Measurements from ENCODE around the gene HOXC9. TPM values are rescaled to one million over a fixed set of nuclear protein-coding genes. Genes with fewer than 3 reads are reported as not detected.

HOXC9 gene
- total and polyA plus RNA-seq, 2 of the 4 experiments (the other 2 are of a cell fraction) = 0.26 TPM; not detected in 1

GRCh38 chr12:53976172-53976822 is 23.7 kb upstream of the HOXC9 start:
- Histone ChIP-seq H3K4me1 (ENCODE audit: control insufficient read depth, insufficient read depth, low read length) (peaks cover 2% of the 10 kb centered on the region; the same call in 1 of the 2 replicates), H3K9ac (ENCODE audit: low read depth, low read length) (no peak overlapping the region), H2BK120ac (ENCODE audit: low read depth, low read length) (no peak overlapping the region), H3K4ac (ENCODE audit: low read depth, low read length) (no peak overlapping the region), H2BK15ac (ENCODE audit: low read depth, low read length) (no peak overlapping the region), H3K27ac (ENCODE audit: insufficient read depth, low read length) (no peak overlapping the region), H3K27me3 (ENCODE audit: control insufficient read depth, insufficient read depth, low read length) (peaks cover 95% of the 10 kb centered on the region), H2AK5ac (ENCODE audit: low read depth, low read length) (no peak overlapping the region), H3K18ac (ENCODE audit: low read depth, low read length) (no peak overlapping the region), H3K4me3 (ENCODE audit: insufficient read depth, low read depth, low read length) (no peak overlapping the region), H2BK20ac (ENCODE audit: low read depth, low read length) (no peak overlapping the region), H3K56ac (ENCODE audit: extremely low read depth, insufficient read depth, low read length) (no peak overlapping the region), H3K14ac (replicated peaks; ENCODE audit: low read depth, low read length) (no peak overlapping the region), H3K23ac (ENCODE audit: low read depth, low read length) (no peak overlapping the region), H2BK5ac (ENCODE audit: low read depth, low read length, poor library complexity, severe bottlenecking) (no peak overlapping the region), H3K9me3 (ENCODE audit: control insufficient read depth, insufficient read depth, low read length) (peaks cover 16% of the 10 kb centered on the region), H3K36me3 (ENCODE audit: control insufficient read depth, insufficient read depth, low read length) (no peaks in the 10 kb centered on the region), H3K79me1 (ENCODE audit: low read depth in 1 of 2, low read length in 2 of 2) (no peaks in the 10 kb centered on the region), H2AK9ac (replicated peaks; ENCODE audit: low read depth, low read length, poor library complexity) (no peak overlapping the region), H4K20me1 (ENCODE audit: insufficient read depth, low read length) (peaks cover 2% of the 10 kb centered on the region; the same call in 1 of the 2 replicates), H4K91ac (ENCODE audit: insufficient read depth, low read depth, low read length) (no peak overlapping the region), H4K8ac (ENCODE audit: low read depth in 2 of 2, low read length in 2 of 2) (no peak overlapping the region), H3K9me1 (ENCODE audit: insufficient read depth, low read length) (no peaks in the 10 kb centered on the region), H4K5ac (ENCODE audit: low read depth, low read length) (no peak overlapping the region), H3K4me2 (ENCODE audit: low read depth, low read length) (no peak overlapping the region), H2AFZ (replicated peaks; ENCODE audit: low read length, poor library complexity) (no peak overlapping the region)
- POLR2A ChIA-PET (ENCODE audit: unreplicated experiment) = no interaction called here
- TF ChIP-seq MAZ (IDR thresholded peaks at IDR 0.05; ENCODE audit: borderline replicate concordance, low read depth, low read length) (no peak), FOS (IDR thresholded peaks at IDR 0.05; ENCODE audit: low read depth, low read length) (no peak), ELK1 (IDR thresholded peaks at IDR 0.05; ENCODE audit: borderline replicate concordance, low read depth, low read length) (no peak), NFE2L2 (IDR thresholded peaks at IDR 0.05; ENCODE audit: low read depth, low read length) (no peak), RCOR1 (IDR thresholded peaks at IDR 0.05; ENCODE audit: insufficient replicate concordance, low read length) (no peak), CHD1 (IDR thresholded peaks at IDR 0.05; ENCODE audit: low read depth, low read length) (no peak), MAFK (IDR thresholded peaks at IDR 0.05; ENCODE audit: low read depth, low read length) (no peak), USF2 (IDR thresholded peaks at IDR 0.05; ENCODE audit: low read depth, low read length) (no peak), RAD21 (IDR thresholded peaks at IDR 0.05; ENCODE audit: low read length) (no peak), SMC3 (IDR thresholded peaks at IDR 0.05; ENCODE audit: low read depth, low read length) (no peak), RFX5 (IDR thresholded peaks at IDR 0.05; ENCODE audit: low read depth, low read length) (no peak), POLR2A (IDR thresholded peaks at IDR 0.05; ENCODE audit: low read depth, low read length) (no peak), MXI1 (IDR thresholded peaks at IDR 0.05; ENCODE audit: borderline replicate concordance, low read depth, low read length) (no peak), BHLHE40 (IDR thresholded peaks at IDR 0.05; ENCODE audit: low read depth, low read length) (no peak), CEBPB (IDR thresholded peaks at IDR 0.05; ENCODE audit: low read depth, low read length) (no peak)
- BruUV-seq (replicated peaks) = no TSS peak
- WGBS, 2 experiments (ENCODE audit: extremely low coverage in 2 of 2, insufficient read length in 1 of 2) = 4% methylated on average over 4 of the region's 21 CpGs; no CpG with 5 or more reads in 1 of the 2 experiments
- intact Hi-C loops (cut with micrococcal nuclease) = no loop called here
- in situ Hi-C loops (cut with MboI; ENCODE audit: low sequenced_read_pairs) = no loop called here
- no peak for DNase-seq
- dilution Hi-C loops (cut with HindIII; ENCODE audit: low sequenced_read_pairs, unreplicated experiment) = no loop called here
- CTCF ChIA-PET = interaction anchor here (0.6 kb wide), 1 partner anchor 97 kb away, joined by 3 read pairs; no protein-coding TSS in a partner anchor
- no peak for ATAC-seq (ENCODE audit: low read depth)
